NCI-H1417 treated with DMSO at 0.1 percent for 48 hours (cell line): Measurements from ENCODE around the gene GHRL.

ENCODE experiments used
- DNase-seq: peaks from one replicate; lab custom pipeline; 2025; lab: John Stamatoyannopoulos, UW

The GHRL gene

GRCh38 chr3:10244009-10244408 lies 48.7 kb downstream of the GHRL start:
- DNase-seq = no peak

- DNase-seq = no peak
Observed at GRCh38 chr3:10242182-10243065, 50.3 kb downstream of the GHRL start.

- DNase-seq = no peak
Observed at GRCh38 chr3:10240799-10241198, 51.9 kb downstream of the GHRL start.

- no peak for DNase-seq
Observed at GRCh38 chr3:10238345-10239183, 54.2 kb downstream of the GHRL start.
